Colonic mucosa (tissue), 4 donors: ENCODE results near the gene CREB3L4. TPM values are rescaled to one million over a fixed set of nuclear protein-coding genes. Genes with fewer than 3 reads are reported as not detected.

ENCODE experiments used
- DNase-seq: peaks from one replicate; pipeline ENCODE4 v3.0.0-alpha.2; 2020
- H3K27ac ChIP-seq: fragments of 200-600 bp; one replicate; pipeline ENCODE4 v1.8.0; 2021
- H3K27me3 ChIP-seq: fragments of 200-600 bp; one replicate; pipeline ENCODE4 v1.8.0; 2021
- H3K36me3 ChIP-seq: fragments of 200-600 bp; one replicate; pipeline ENCODE4 v1.8.0; 2021
- H3K4me1 ChIP-seq: fragments of 200-600 bp; one replicate; pipeline ENCODE4 v1.8.0; 2021; ENCODE audit warnings: mild to moderate bottlenecking
- H3K4me3 ChIP-seq: fragments of 200-600 bp; one replicate; pipeline ENCODE4 v1.8.0; 2021
- H3K9ac ChIP-seq, 2 donors: one replicate each; pipeline ENCODE4 v1.7.0; 2013; ENCODE audit warnings: control low read depth in 2 of 2, low read depth in 2 of 2, low read length in 2 of 2
- H3K9me3 ChIP-seq: fragments of 200-600 bp; one replicate; pipeline ENCODE4 v1.8.0; 2021
- CTCF ChIP-seq: fragments of 200-600 bp; IDR thresholded peaks from one replicate; pipeline ENCODE4 v1.8.0; 2022; ENCODE audit warnings: antibody characterized with exemption, mild to moderate bottlenecking
- intact Hi-C: fragments of 100-400 bp; cut with DNase I; formaldehyde crosslinking; loops from one replicate; pipeline ENCODE4 v1.14.1; 2022
- total RNA-seq, 2 donors: library from RNA; stranded (reverse); fragmentation: NEBNext Ultra II Directional in 1 of 2; extraction: Animal tissue kit (Norgen Biotek cat#: 25700) in 1 of 2; gene quantifications; one replicate each; pipeline ENCODE4 v1.2.1, GENCODE V29; 2021
- donor health status: healthy.
- donor health status: DM: no; HTN: no; CAD: no.
- donor health status: DM: no; HTN: no; CAD: no.

Gene CREB3L4
- total RNA-seq, 2 donors from 2014 or later, result 19.0 to 37.1 TPM

- Histone ChIP-seq H3K4me1 (peaks cover 9% of the 10 kb centered on the region), H3K9me3 (no peaks in the 10 kb centered on the region), H3K4me3 (peak overlapping the region; percentile 93), H3K36me3 (no peaks in the 10 kb centered on the region), H3K27ac (peak overlapping the region; percentile 96), H3K27me3 (no peaks in the 10 kb centered on the region), H3K9ac (peak overlapping the region; percentile 90 to 98)
- intact Hi-C loops, result no loop called here
- no peak for TF ChIP-seq CTCF
- DNase-seq, result no peak
Observed at GRCh38 chr1:153944827-153945117, 22.9 kb upstream of the CREB3L4 start.

GRCh38 chr1:153945131-153945794 is 22.4 kb upstream of the CREB3L4 start:
- no peaks in the 10 kb centered on the region for H3K9me3 ChIP-seq
- H3K27me3 ChIP-seq, result no peaks in the 10 kb centered on the region
- intact Hi-C loops, result no loop called here
- H3K4me1 ChIP-seq, result peaks cover 9% of the 10 kb centered on the region
- peak overlapping the region; percentile 96 for H3K27ac ChIP-seq
- H3K9ac ChIP-seq, result peak overlapping the region; percentile 90 to 98
- peak; percentile 63 for DNase-seq
- peak overlapping the region; percentile 93 for H3K4me3 ChIP-seq
- TF ChIP-seq CTCF, result no peak
- H3K36me3 ChIP-seq, result no peaks in the 10 kb centered on the region

GRCh38 chr1:153945795-153946621 is 21.7 kb upstream of the CREB3L4 start:
- Histone ChIP-seq H3K27ac (peak overlapping the region; percentile 96), H3K9ac (peak overlapping the region; percentile 90 to 98), H3K4me1 (peaks cover 9% of the 10 kb centered on the region), H3K9me3 (no peaks in the 10 kb centered on the region), H3K27me3 (no peaks in the 10 kb centered on the region), H3K36me3 (no peaks in the 10 kb centered on the region), H3K4me3 (peak overlapping the region; percentile 93)
- no peak for TF ChIP-seq CTCF
- DNase-seq, result peak; percentile 85
- intact Hi-C loops, result loop anchor here (2.0 kb wide), 1 partner anchor 125 kb away; no protein-coding TSS in a partner anchor

- Histone ChIP-seq H3K4me3 (peak within 1 kb of the TSS; percentile 93), H3K4me1 (peaks cover 9% of the 10 kb centered on the region), H3K27ac (peak within 1 kb of the TSS; percentile 96), H3K36me3 (no peaks in the 10 kb centered on the region), H3K9me3 (no peaks in the 10 kb centered on the region), H3K9ac (peak within 1 kb of the TSS; percentile 90 to 98), H3K27me3 (no peaks in the 10 kb centered on the region)
- intact Hi-C loops, result loop anchor here (2.0 kb wide), 1 partner anchor 126 kb away; no protein-coding TSS in a partner anchor
- TF ChIP-seq CTCF, result peak; percentile 93
- peak; percentile 85 for DNase-seq
Observed at GRCh38 chr1:153946622-153947241, 21.0 kb upstream of the CREB3L4 start, which contains the start of gene DENND4B. DENND4B (minus strand) TSS chr1:153946718; CDS start chr1:153944374, 2,344 bp downstream.

- intact Hi-C loops, result no loop called here
- no peak for DNase-seq
- Histone ChIP-seq H3K4me1 (peaks cover 4% of the 10 kb centered on the region), H3K27me3 (no peaks in the 10 kb centered on the region), H3K4me3 (no peak overlapping the region), H3K27ac (no peak overlapping the region), H3K9me3 (no peaks in the 10 kb centered on the region), H3K36me3 (peaks cover 5% of the 10 kb centered on the region), H3K9ac (no peak overlapping the region)
- TF ChIP-seq CTCF, result no peak
Observed at GRCh38 chr1:153951183-153951582, 16.5 kb upstream of the CREB3L4 start.
